Astrocyte of the cerebellum (primary cell): ENCODE data around the gene KRTAP10-10.

Experiments used
- DNase-seq: peaks from one replicate; pipeline ENCODE4 v3.0.0-alpha.2; 2011; ENCODE audit warnings: low read depth
- H3K4me3 ChIP-seq: 2 replicates; pipeline ENCODE4 v1.5.1; 2011; ENCODE audit warnings: mild to moderate bottlenecking, low read depth, low read length, moderate library complexity
- in situ Hi-C: cut with HindIII; loops from 2 replicates; pipeline ENCODE4 v1.10.0; 2017; ENCODE audit warnings: low sequenced_read_pairs
- TF ChIP-seq, protein P1 (sequence below): IDR thresholded peaks from 2 replicates; pipeline ENCODE4 v1.5.1; 2012; ENCODE audit warnings: low read length, low read depth, moderate library complexity, mild to moderate bottlenecking; ENCODE audit errors: missing control alignments

Gene KRTAP10-10

DNA sequence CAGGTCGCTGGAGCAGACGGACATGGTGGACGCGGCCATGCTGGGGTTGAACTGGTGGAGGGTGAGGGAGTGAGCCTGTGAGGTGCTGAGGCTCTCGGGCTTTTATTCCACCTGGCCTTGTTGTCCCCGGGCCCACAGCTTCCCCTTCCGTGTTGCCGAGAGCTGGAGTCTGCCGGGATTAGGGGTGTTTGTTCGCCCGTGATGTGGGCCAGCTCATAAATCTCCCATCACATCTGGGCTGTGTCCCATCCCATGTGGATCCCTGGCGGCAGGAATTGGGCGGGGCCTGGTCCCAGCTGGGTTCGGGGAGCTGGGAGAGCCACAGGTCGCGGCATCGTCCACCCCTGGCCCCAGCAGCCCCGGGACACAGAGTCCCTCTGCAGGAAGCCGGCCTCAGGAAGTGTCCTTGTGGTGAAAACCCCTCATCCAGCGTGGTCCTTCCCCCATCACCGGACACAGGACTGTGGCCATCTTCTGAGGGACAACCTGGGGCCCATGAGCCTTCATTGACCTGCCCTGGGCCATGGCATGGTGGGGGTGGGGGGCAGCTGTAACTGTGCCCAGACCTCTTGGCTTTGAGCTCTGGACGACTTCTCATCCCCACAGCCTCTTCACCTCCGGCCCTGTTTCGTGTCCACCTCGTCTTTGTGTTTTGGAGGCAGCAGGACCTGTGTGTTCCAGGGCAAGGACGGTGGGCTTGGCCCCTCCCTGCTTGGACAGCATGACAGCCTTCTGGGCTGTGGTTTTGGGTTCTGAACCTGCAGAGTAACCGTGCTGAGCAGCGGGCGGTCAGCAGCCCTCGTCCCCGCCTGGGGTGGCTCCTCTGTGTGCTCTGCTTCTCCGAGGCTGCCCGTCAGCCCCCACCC is 44.5 kb upstream of the KRTAP10-10 start, which contains the start of gene KRTAP10-6:
TSS of gene KRTAP10-6 (minus strand) at position 60 of the 866 bp plus-strand sequence. CDS start at position 39, 21 bp downstream.
- DNase-seq = no peak
- H3K4me3 ChIP-seq = no peak within 1 kb of the TSS
- in situ Hi-C loops = no loop called here
- TF ChIP-seq, protein P1, sequence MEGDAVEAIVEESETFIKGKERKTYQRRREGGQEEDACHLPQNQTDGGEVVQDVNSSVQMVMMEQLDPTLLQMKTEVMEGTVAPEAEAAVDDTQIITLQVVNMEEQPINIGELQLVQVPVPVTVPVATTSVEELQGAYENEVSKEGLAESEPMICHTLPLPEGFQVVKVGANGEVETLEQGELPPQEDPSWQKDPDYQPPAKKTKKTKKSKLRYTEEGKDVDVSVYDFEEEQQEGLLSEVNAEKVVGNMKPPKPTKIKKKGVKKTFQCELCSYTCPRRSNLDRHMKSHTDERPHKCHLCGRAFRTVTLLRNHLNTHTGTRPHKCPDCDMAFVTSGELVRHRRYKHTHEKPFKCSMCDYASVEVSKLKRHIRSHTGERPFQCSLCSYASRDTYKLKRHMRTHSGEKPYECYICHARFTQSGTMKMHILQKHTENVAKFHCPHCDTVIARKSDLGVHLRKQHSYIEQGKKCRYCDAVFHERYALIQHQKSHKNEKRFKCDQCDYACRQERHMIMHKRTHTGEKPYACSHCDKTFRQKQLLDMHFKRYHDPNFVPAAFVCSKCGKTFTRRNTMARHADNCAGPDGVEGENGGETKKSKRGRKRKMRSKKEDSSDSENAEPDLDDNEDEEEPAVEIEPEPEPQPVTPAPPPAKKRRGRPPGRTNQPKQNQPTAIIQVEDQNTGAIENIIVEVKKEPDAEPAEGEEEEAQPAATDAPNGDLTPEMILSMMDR = no peak

DNA sequence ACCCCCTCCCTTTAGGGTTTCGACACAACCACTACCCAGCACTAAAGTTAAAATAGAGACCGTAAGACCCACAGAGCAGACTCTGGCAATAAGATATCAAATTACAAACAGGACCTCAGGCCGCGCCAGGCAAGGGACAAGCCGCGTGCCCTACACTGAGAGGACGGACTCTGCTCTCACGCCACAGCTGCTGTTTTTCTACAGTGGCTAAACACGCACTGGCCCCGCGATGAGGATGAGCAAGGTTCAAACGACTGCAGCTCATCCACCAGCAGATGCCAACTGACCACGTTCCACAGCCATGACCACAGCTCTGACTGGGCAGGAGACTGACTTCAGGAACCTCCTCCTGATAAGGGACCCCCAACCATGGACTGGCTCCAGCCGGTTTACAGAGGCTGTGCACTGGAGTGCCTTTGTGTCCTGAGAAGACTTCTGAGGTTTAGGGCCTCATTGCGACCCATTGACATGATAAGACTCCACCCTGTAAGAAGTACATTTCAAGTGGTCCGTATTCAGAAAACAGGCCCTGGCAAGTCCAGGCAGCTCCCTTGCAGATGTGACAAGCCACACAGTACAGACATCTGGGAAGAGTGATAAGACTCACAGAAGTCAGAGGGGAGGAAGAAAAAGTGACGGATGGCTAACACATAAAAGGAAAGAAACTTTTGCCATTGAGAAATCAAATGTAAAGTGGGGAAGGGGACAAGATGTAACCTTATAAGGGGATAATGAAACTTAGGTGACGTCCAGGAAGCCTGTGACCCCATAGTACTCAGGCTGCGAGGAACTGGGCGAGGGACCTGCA is 43.4 kb upstream of the KRTAP10-10 start:
- DNase-seq = no peak
- no peak overlapping the region for H3K4me3 ChIP-seq
- in situ Hi-C loops = no loop called here
- TF ChIP-seq, protein P1 = no peak

DNA sequence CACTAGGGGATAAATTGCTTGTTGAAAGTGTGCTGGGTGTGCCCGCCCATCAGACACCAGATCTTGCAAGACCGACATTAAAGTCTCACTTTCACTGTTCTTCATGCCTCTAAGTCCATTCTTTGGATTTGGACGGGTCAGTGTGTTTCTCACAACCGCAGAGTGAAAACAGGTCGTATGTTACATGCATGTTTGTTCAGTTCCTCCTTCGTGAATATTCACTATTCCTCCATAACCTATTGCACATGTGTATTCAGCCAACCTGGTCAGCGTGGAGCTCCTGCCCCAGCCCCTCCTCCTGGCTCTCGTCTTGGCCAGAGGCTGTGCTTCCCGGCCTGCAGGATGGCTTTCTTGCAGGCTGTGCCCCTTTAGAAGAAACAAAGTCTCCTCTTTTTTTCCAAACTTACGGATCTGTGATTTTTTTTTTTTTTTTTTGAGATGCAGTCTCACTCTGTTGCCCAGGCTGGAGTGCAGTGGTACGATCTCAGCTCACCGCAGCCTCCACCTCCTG is 42.7 kb upstream of the KRTAP10-10 start:
- in situ Hi-C loops = no loop called here
- H3K4me3 ChIP-seq = no peak overlapping the region
- DNase-seq = no peak
- TF ChIP-seq, protein P1 = no peak

DNA sequence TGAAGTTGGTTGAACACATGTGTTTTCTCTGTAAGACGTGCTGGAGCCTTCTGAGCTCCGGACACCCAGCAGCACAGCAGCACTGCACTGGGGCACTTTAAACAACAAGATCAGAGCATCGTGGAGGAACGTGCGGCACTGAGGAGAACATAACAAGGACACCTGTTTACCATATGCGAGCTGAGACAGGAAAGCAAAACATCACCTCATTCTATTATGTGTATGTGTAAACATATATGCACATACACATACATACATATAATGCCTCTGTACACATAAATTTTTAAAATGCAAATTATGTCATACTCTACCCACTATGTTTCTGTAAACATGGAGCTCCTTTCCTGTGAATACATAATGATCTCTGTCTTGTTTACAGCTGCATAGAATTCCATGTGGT is 41.6 kb upstream of the KRTAP10-10 start:
- TF ChIP-seq, protein P1 = no peak
- no peak overlapping the region for H3K4me3 ChIP-seq
- in situ Hi-C loops = no loop called here
- DNase-seq = no peak

DNA sequence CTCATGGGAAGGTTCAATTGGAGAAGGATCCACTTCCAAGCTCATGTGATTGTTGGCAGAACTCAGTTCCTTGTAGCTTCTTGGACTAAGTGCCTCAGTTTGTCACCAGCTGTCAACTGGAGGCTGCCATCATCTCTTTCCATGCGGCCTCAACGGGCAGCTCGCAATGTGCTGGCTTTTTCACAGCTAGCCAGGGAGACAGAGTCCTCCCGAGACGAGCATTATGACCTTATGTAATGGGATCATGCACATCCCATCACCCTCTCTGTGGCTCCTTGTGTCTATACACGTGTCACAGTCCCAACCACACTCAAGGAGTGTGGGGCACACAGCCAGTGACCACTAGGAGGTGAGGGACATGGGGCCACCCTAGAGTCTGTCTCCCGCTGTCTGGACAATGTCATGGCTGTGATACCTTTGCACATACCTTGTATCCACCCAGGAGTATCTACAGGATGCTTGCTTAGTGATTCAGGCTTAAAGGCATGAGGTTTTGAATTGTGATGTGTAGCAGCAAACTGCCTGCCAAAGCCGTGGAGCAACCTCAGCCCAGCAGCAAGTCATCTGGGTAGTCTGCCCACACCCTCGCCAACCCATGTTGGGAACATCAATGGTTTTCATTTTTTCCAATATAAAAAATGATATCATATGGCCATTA is 41.0 kb upstream of the KRTAP10-10 start:
- H3K4me3 ChIP-seq = no peak overlapping the region
- in situ Hi-C loops = no loop called here
- DNase-seq = no peak
- TF ChIP-seq, protein P1 = no peak

DNA sequence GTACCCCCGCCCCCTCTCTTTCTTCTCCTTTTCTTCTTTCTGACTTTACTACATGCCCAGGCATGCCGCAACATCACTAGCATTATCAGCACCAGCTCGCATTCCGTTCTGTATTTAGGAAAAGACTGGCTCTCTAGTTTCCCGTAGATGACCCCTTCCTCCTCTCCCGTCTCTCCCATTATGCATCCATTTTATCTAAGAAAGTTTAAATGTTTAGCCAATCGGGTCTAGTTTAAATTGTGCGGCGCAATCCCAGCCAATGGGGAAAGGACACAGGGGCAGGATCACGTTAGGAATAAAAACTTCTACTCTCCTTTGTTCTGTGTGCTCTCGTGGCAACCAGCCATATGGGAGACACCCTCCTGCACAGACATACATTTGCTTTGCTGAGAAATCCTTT is 39.1 kb upstream of the KRTAP10-10 start:
- H3K4me3 ChIP-seq = no peak overlapping the region
- TF ChIP-seq, protein P1 = no peak
- in situ Hi-C loops = no loop called here
- DNase-seq = no peak
